B cell (primary cell): ENCODE data around the gene HS2ST1. TPM values are rescaled to one million over a fixed set of nuclear protein-coding genes. Genes with fewer than 3 reads are reported as not detected.

Experiments
- ATAC-seq: fragments of 200-7000 bp; cut with Tn5 transposase; one replicate; pipeline ENCODE4 v1.10.0; 2021; ENCODE audit warnings: low read depth, mild to moderate bottlenecking, moderate number of reproducible peaks, moderate library complexity
- CTCF ChIA-PET: fragments of 350-600 bp; sonication (Branson Sonifier 250); formaldehyde crosslinking; loops from one replicate; lab custom pipeline; 2021; ENCODE audit warnings: antibody characterized with exemption, inconsistent platforms; lab: Charles Lee
- POLR2A ChIA-PET: fragments of 350-600 bp; sonication (Branson Sonifier 250); formaldehyde crosslinking; loops from one replicate; lab custom pipeline; 2021; ENCODE audit warnings: antibody characterized with exemption; lab: Charles Lee
- DNase-seq: peaks from one replicate; pipeline ENCODE4 v3.0.0; 2013
- H2AFZ ChIP-seq: 2 replicates; pipeline ENCODE4 v1.6.1; 2012; ENCODE audit warnings: mild to moderate bottlenecking, low read depth, low read length; ENCODE audit not compliant: insufficient read depth, poor library complexity, severe bottlenecking
- H3K27ac ChIP-seq, 2 donors: 1 replicate in 1 of 2; 2 replicates in 1 of 2; pipeline ENCODE4 v1.5.1; 2012 to 2013; ENCODE audit warnings: low read length in 2 of 2, mild to moderate bottlenecking in 2 of 2, moderate library complexity in 1 of 2
- H3K27me3 ChIP-seq, 4 experiments: fragments of 200-600 bp in 1 of 4; sonication (generic) in 1 of 4; replicated peaks in 1 of 4; 1 replicate in 2 of 4; 2 replicates in 2 of 4; pipeline versions ENCODE4 v1.6.1 to v1.7.0; 2013 to 2016; ENCODE audit warnings: low read length in 3 of 4, mild to moderate bottlenecking in 2 of 4, mixed read lengths in 1 of 4, moderate library complexity in 1 of 4; ENCODE audit not compliant: insufficient read depth in 4 of 4, control insufficient read depth in 3 of 4; ENCODE audit errors: control extremely low read depth in 1 of 4
- H3K36me3 ChIP-seq, 2 experiments: replicated peaks in 1 of 2; 1 replicate in 1 of 2; 2 replicates in 1 of 2; pipeline versions ENCODE4 v1.6.1 to v1.7.1; 2013; ENCODE audit warnings: low read length in 1 of 2; ENCODE audit not compliant: insufficient read depth in 2 of 2, control insufficient read depth in 1 of 2; ENCODE audit errors: control extremely low read depth in 1 of 2, extremely low read depth in 1 of 2
- H3K4me1 ChIP-seq, 2 donors: fragments of 200-600 bp in 1 of 2; sonication (generic) in 1 of 2; 1 replicate in 1 of 2; 2 replicates in 1 of 2; pipeline versions ENCODE4 v1.5.1 to v1.6.1; 2013 to 2017; ENCODE audit warnings: low read length in 2 of 2; ENCODE audit not compliant: control insufficient read depth in 2 of 2, insufficient read depth in 2 of 2
- H3K4me2 ChIP-seq: replicated peaks from 2 replicates; pipeline ENCODE3; 2012; ENCODE audit warnings: mild to moderate bottlenecking, low read depth, low read length; ENCODE audit not compliant: poor library complexity, severe bottlenecking
- H3K4me3 ChIP-seq, 5 experiments: fragments of 200-600 bp in 1 of 5; sonication (generic) in 1 of 5; 1 replicate in 3 of 5; 2 replicates in 2 of 5; pipeline versions ENCODE4 v1.5.1 to v1.7.0; 2011 to 2016; ENCODE audit warnings: low read length in 4 of 5, mild to moderate bottlenecking in 4 of 5, low read depth in 2 of 5, control low read depth in 1 of 5, moderate library complexity in 1 of 5; ENCODE audit not compliant: insufficient read depth in 1 of 5; ENCODE audit errors: control extremely low read depth in 1 of 5, extremely low read depth in 1 of 5
- H3K79me2 ChIP-seq: fragments of 200-600 bp; sonication (generic); one replicate; pipeline ENCODE4 v1.6.0; 2016; ENCODE audit warnings: low read length; ENCODE audit not compliant: control insufficient read depth, insufficient read depth
- H3K9ac ChIP-seq: fragments of 200-600 bp; sonication (generic); 2 replicates; pipeline ENCODE4 v1.6.1; 2017; ENCODE audit warnings: mild to moderate bottlenecking, low read length, moderate library complexity
- H3K9me3 ChIP-seq, 3 donors: one replicate each; pipeline versions ENCODE4 v1.6.1 to v1.7.1; 2013; ENCODE audit warnings: low read length in 2 of 3; ENCODE audit not compliant: control insufficient read depth in 2 of 3, insufficient read depth in 1 of 3; ENCODE audit errors: control extremely low read depth in 1 of 3
- H4K20me1 ChIP-seq: 2 replicates; pipeline ENCODE4 v1.6.0; 2012; ENCODE audit warnings: mild to moderate bottlenecking, low read length; ENCODE audit not compliant: insufficient read depth, control insufficient read depth, poor library complexity, severe bottlenecking
- H3K27ac Mint-ChIP-seq: one replicate; pipeline ENCODE4 v1.8.0; 2021; ENCODE audit warnings: mixed read lengths
- H3K27me3 Mint-ChIP-seq: one replicate; pipeline ENCODE4 v1.8.0; 2021; ENCODE audit warnings: mixed read lengths
- H3K4me1 Mint-ChIP-seq: one replicate; pipeline ENCODE4 v1.8.0; 2021; ENCODE audit warnings: mixed read lengths
- H3K4me3 Mint-ChIP-seq: one replicate; pipeline ENCODE4 v1.8.0; 2021; ENCODE audit warnings: mixed read lengths
- H3K9me3 Mint-ChIP-seq: one replicate; pipeline ENCODE4 v1.8.0; 2022; ENCODE audit warnings: mixed read lengths; ENCODE audit not compliant: insufficient read depth
- CTCF ChIP-seq: fragments of 200-600 bp; IDR thresholded peaks from one replicate; pipeline ENCODE4 v1.8.0; 2022; ENCODE audit warnings: antibody characterized with exemption, mild to moderate bottlenecking
- EZH2 ChIP-seq: IDR thresholded peaks from 2 replicates; pipeline ENCODE4 v1.6.1; 2012; ENCODE audit warnings: borderline replicate concordance, low read depth, mild to moderate bottlenecking, moderate library complexity, low read length; ENCODE audit not compliant: insufficient read depth, poor library complexity, severe bottlenecking
- WGBS: methylation state at CpG from one replicate; pipeline ENCODE4 v1.1.5; 2013; ENCODE audit warnings: missing lambda C conversion rate; ENCODE audit not compliant: insufficient coverage; 5-methylcytosine and 5-hydroxymethylcytosine counted together
- intact Hi-C: fragments of 100-400 bp; cut with micrococcal nuclease; formaldehyde crosslinking; loops from one replicate; pipeline ENCODE4 v1.10.0; 2022
- polyA plus RNA-seq: library from polyadenylated mRNA; depleted of rRNA; stranded (reverse); fragments of >200 nt; gene quantifications from 2 replicates; pipeline ENCODE4 v1.2.3, GENCODE V29; 2012
- total RNA-seq, 2 donors: library from RNA; stranded (reverse); fragments of 120-200 nt in 1 of 2; gene quantifications; 1 replicate in 1 of 2; 2 replicates in 1 of 2; pipeline versions ENCODE4 v1.2.3 to v1.2.4, GENCODE V29; 2013 to 2022

HS2ST1 gene
- total and polyA plus RNA-seq, 2 donors (not counting 1 experiment from before 2014, with no cell fraction given) = 3.0 to 16.9 TPM

- ATAC-seq = no peak
- Mint-ChIP-seq H3K4me1 (peaks cover 3% of the 10 kb centered on the region), H3K27me3 (no peaks in the 10 kb centered on the region), H3K4me3 (no peak overlapping the region), H3K27ac (no peak overlapping the region), H3K9me3 (no peaks in the 10 kb centered on the region)
- no peak overlapping the region for H3K4me2 ChIP-seq
- intact Hi-C loops = no loop called here
- H3K79me2 ChIP-seq = no peaks in the 10 kb centered on the region
- no peaks in the 10 kb centered on the region for H3K4me1 ChIP-seq
- ChIA-PET CTCF (no interaction called here), POLR2A (no interaction called here)
- H3K36me3 ChIP-seq = no peaks in the 10 kb centered on the region
- no peak for TF ChIP-seq EZH2
- TF ChIP-seq CTCF = no peak
- H3K27me3 ChIP-seq = no peaks in the 10 kb centered on the region
- H3K4me3 ChIP-seq = no peak overlapping the region
- H3K27ac ChIP-seq = no peak overlapping the region
- no peak for DNase-seq
- no peak overlapping the region for H2AFZ ChIP-seq
- H3K9me3 ChIP-seq = no peaks in the 10 kb centered on the region
- H4K20me1 ChIP-seq = no peaks in the 10 kb centered on the region
- 89% methylated on average over 1 of the region's 1 CpG for WGBS
- H3K9ac ChIP-seq = no peak overlapping the region
Measured at GRCh38 chr1:87122243-87122642, 207.8 kb downstream of the HS2ST1 start.

GRCh38 chr1:87123610-87124009 lies 209.2 kb downstream of the HS2ST1 start:
- CTCF ChIA-PET = interaction anchor here (0.6 kb wide), 1 partner anchor 29 kb away, joined by 3 read pairs; no protein-coding TSS in a partner anchor

More at GRCh38 chr1:87123610-87124009, 209.2 kb downstream of the HS2ST1 start:
- intact Hi-C loops = no loop called here
- Histone ChIP-seq H3K4me3 (no peak overlapping the region), H3K27me3 (peaks cover 0 to 5% (median 0%) of the 10 kb centered on the region in 4 experiments), H2AFZ (no peak overlapping the region), H3K4me2 (no peak overlapping the region), H4K20me1 (no peaks in the 10 kb centered on the region), H3K36me3 (no peaks in the 10 kb centered on the region), H3K4me1 (no peaks in the 10 kb centered on the region), H3K9ac (no peak overlapping the region), H3K9me3 (no peaks in the 10 kb centered on the region), H3K27ac (no peak overlapping the region), H3K79me2 (no peaks in the 10 kb centered on the region)
- Mint-ChIP-seq H3K9me3 (no peaks in the 10 kb centered on the region), H3K27me3 (peaks cover 8% of the 10 kb centered on the region), H3K4me3 (no peak overlapping the region), H3K27ac (no peak overlapping the region), H3K4me1 (peaks cover 3% of the 10 kb centered on the region)
- TF ChIP-seq EZH2 = no peak
- no peak for TF ChIP-seq CTCF
- DNase-seq (no peak), ATAC-seq (no peak)
- 96% methylated on average over 4 of the region's 6 CpGs for WGBS
- POLR2A ChIA-PET = no interaction called here
